GM12878 (cell line): ENCODE results near the gene EML1. TPM values are rescaled to one million over a fixed set of nuclear protein-coding genes. Genes with fewer than 3 reads are reported as not detected.
"Not testable (repeated sequence)": the region's sequence is repeated elsewhere in the genome, so short reads cannot be mapped to it uniquely, and the experiment has no call there.

Experiments
- ATAC-seq: fragments of 200-7000 bp; cut with Tn5 transposase; 3 replicates; pipeline ENCODE4 v1.9.1; 2020; ENCODE audit warnings: mild to moderate bottlenecking, moderate library complexity
- BruUV-seq: library from RNA; stranded (reverse); fragments of 400-500 nt; replicated peaks from 2 replicates; lab custom pipeline; 2021; lab: Mats Ljungman, UMichigan
- CTCF ChIA-PET: fragments of 300-600 bp; sonication (Branson Sonifier 250); formaldehyde crosslinking; extraction: SDS; loops from one replicate; lab custom pipeline; 2021; ENCODE audit warnings: inconsistent platforms; lab: Yijun Ruan, JAX
- POLR2A ChIA-PET: fragments of 350-600 bp; formaldehyde crosslinking; extraction: SDS; loops from one replicate; lab custom pipeline; 2021; ENCODE audit warnings: inconsistent platforms; lab: Charles Lee
- RAD21 ChIA-PET: fragments of 300-600 bp; sonication (Branson Sonifier 250); formaldehyde crosslinking; loops from one replicate; lab custom pipeline; 2023; ENCODE audit warnings: antibody characterized with exemption; ENCODE audit not compliant: unreplicated experiment; lab: Charles Lee
- SMC1A ChIA-PET: fragments of 300-600 bp; sonication (Branson Sonifier 250); formaldehyde crosslinking; loops from one replicate; lab custom pipeline; 2023; ENCODE audit not compliant: unreplicated experiment, uncharacterized antibody; lab: Charles Lee
- DNase-seq: peaks from one replicate; pipeline ENCODE4 v3.0.0-alpha.2; 2011; ENCODE audit warnings: low read depth, low spot score
- FAIRE-seq: peaks from 3 replicates; lab custom pipeline; 2011; peaks lifted over from hg19 to GRCh38; lab: Jason Lieb, UNC
- H2AFZ ChIP-seq: 2 replicates; pipeline ENCODE4 v1.6.0; 2011; ENCODE audit warnings: low read depth, low read length, control low read depth; ENCODE audit not compliant: control insufficient read depth
- H3K27ac ChIP-seq: 2 replicates; pipeline ENCODE4 v1.5.1; 2011; ENCODE audit warnings: control low read depth; ENCODE audit not compliant: control insufficient read depth, insufficient read depth
- H3K27me3 ChIP-seq, 2 experiments: replicated peaks in 1 of 2; 2 replicates each; pipeline versions ENCODE4 v1.6.0 to v1.6.1; 2011; ENCODE audit warnings: low read length in 1 of 2; ENCODE audit not compliant: control insufficient read depth in 2 of 2, insufficient read depth in 2 of 2
- H3K36me3 ChIP-seq, 2 experiments: 2 replicates each; pipeline ENCODE4 v1.5.1; 2011; ENCODE audit warnings: low read length in 1 of 2; ENCODE audit not compliant: control insufficient read depth in 2 of 2, insufficient read depth in 2 of 2
- H3K4me1 ChIP-seq: 2 replicates; pipeline ENCODE4 v1.6.1; 2011; ENCODE audit warnings: mild to moderate bottlenecking, low read length, moderate library complexity, mixed read lengths; ENCODE audit not compliant: control insufficient read depth, insufficient read depth
- H3K4me2 ChIP-seq: 2 replicates; pipeline ENCODE4 v1.6.0; 2011; ENCODE audit warnings: control low read depth; ENCODE audit not compliant: control insufficient read depth, insufficient read depth
- H3K4me3 ChIP-seq: fragments of 200-600 bp; sonication (generic); 2 replicates; pipeline ENCODE4 v1.5.1; 2016
- H3K79me2 ChIP-seq: 2 replicates; pipeline ENCODE4 v1.6.0; 2011; ENCODE audit warnings: low read length; ENCODE audit not compliant: control insufficient read depth, insufficient read depth
- H3K9ac ChIP-seq: 2 replicates; pipeline ENCODE4 v1.8.0; 2011; ENCODE audit warnings: low read length, control low read depth, mixed read lengths; ENCODE audit not compliant: control insufficient read depth, insufficient read depth
- H3K9me3 ChIP-seq: replicated peaks from 3 replicates; pipeline ENCODE4 v1.5.1; 2011; ENCODE audit warnings: mild to moderate bottlenecking, low read length; ENCODE audit not compliant: control insufficient read depth, insufficient read depth
- H4K20me1 ChIP-seq: 2 replicates; pipeline ENCODE4 v1.6.0; 2011; ENCODE audit not compliant: control insufficient read depth, insufficient read depth
- EGR1 ChIP-seq, 2 experiments: IDR thresholded peaks; 1 replicate in 1 of 2; 2 replicates in 1 of 2; pipeline ENCODE4 v1.6.1; 2011 to 2012; ENCODE audit warnings: low read depth in 2 of 2, low read length in 2 of 2, borderline replicate concordance in 1 of 2, mild to moderate bottlenecking in 1 of 2, moderate library complexity in 1 of 2
- GABPA ChIP-seq: IDR thresholded peaks from 2 replicates; pipeline ENCODE4 v1.6.1; 2014; ENCODE audit warnings: antibody characterized with exemption, low read depth, mild to moderate bottlenecking, inconsistent platforms
- KLF5 ChIP-seq: fragments of 450-650 bp; IDR thresholded peaks from 2 replicates; pipeline ENCODE4 v1.6.1; 2014; ENCODE audit warnings: mild to moderate bottlenecking; ENCODE audit not compliant: partially characterized antibody
- MTA3 ChIP-seq: IDR thresholded peaks from 2 replicates; pipeline ENCODE4 v1.6.1; 2012; ENCODE audit warnings: low read length, inconsistent platforms, borderline replicate concordance
- TCF7 ChIP-seq: IDR thresholded peaks from 2 replicates; pipeline ENCODE4 v1.6.1; 2014; ENCODE audit warnings: antibody characterized with exemption, borderline replicate concordance
- ZNF217 ChIP-seq: fragments of 450-650 bp; IDR thresholded peaks from 2 replicates; pipeline ENCODE4 v1.6.1; 2017; ENCODE audit warnings: antibody characterized with exemption, mild to moderate bottlenecking
- ZZZ3 ChIP-seq: IDR thresholded peaks from 2 replicates; pipeline ENCODE4 v1.6.1; 2011; ENCODE audit warnings: low read depth; ENCODE audit not compliant: control insufficient read depth, insufficient read length
- WGBS: methylation state at CpG from one replicate; pipeline ENCODE4 v1.1.6; 2016; ENCODE audit warnings: low lambda C conversion rate; ENCODE audit not compliant: insufficient replicate concordance, insufficient coverage; ENCODE audit errors: missing lambda C conversion rate; 5-methylcytosine and 5-hydroxymethylcytosine counted together
- in situ Hi-C: fragments of 300-500 bp; cut with MboI; formaldehyde crosslinking; loops from 9 replicates; pipeline ENCODE4 v1.14.3; 2018; ENCODE audit warnings: mixed read lengths
- intact Hi-C: fragments of 100-400 bp; cut with micrococcal nuclease; formaldehyde crosslinking; loops from one replicate; pipeline ENCODE4 v1.14.2; 2022; ENCODE audit not compliant: unreplicated experiment
- polyA plus RNA-seq, 11 experiments: library from polyadenylated mRNA; depleted of rRNA in 4 of 11; unstranded in 6 of 11; stranded (reverse) in 5 of 11; fragments of >200 nt; fragmentation: Nextera tagmentation in 4 of 11; fragmentation: Illumina TruSeq in 1 of 11; extraction: Ambion mirVana in 4 of 11; extraction: Trizol in 1 of 11; gene quantifications; 1 replicate in 1 of 11; 2 replicates in 10 of 11; pipeline versions ENCODE4 v1.2.1 to v1.2.3, GENCODE V29; 2011 to 2016; ENCODE audit warnings: inconsistent platforms in 2 of 11, missing spikeins in 2 of 11, low read depth in 1 of 11
- total RNA-seq, 4 experiments: library from RNA; depleted of rRNA in 3 of 4; stranded (reverse); fragments of >200 nt in 3 of 4; fragmentation: Illumina TruSeq in 1 of 4; extraction: Trizol in 1 of 4; gene quantifications; 2 replicates each; pipeline versions ENCODE4 v1.2.1 to v1.2.3, GENCODE V29; 2013 to 2021

The EML1 gene
- total and polyA plus RNA-seq, 10 of the 15 experiments (the other 5 are each of a cell fraction or from before 2014, with no cell fraction given): 0.05 to 3.4 (median 0.11) TPM; not detected in 3

DNA sequence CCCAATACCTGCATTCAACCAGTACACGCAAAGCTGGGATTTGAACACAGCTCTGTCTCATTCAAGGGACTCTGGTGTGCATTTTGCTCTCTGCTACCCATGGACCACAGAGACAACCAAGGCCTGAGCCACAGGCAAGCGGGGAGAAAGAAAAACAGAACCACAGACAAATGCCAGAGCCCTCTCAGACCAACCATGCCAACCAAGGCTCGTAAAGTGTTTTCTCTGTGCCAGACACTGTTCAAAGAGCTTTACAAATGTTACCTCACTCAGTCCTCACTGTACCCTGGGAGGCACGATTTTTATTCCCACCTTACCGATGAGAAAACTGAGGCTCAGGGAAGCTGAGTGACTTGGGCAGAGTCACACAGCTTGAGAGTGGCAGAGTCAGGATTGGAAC is 32.4 kb upstream of the EML1 start (continued):
- TF ChIP-seq EGR1 (IDR thresholded peaks at IDR 0.05; ENCODE audit: borderline replicate concordance in 1 of 2, low read depth in 2 of 2, low read length in 2 of 2) (no peak), ZZZ3 (no peak), MTA3 (no peak), KLF5 (no peak), ZNF217 (no peak), TCF7 (no peak), GABPA (no peak)

DNA sequence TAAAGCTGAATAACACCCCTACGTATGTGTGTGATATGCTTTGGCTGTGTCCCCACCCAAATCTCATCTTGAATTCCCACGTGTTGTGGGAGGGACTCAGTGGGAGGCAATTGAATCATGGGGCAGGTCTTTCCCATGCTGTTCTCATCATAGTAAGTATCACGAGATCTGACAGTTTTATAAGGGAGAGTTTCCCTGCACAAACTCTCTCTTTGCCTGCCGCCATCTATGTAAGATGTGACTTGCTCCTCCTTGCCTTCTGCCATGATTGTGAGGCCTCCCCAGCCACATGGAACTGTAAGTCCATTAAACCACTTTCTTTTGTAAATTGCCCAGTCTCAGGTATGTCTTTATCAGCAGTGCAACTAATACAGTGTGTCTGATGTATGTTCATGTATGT is 30.3 kb upstream of the EML1 start:
- RAD21 ChIA-PET, H4K20me1 ChIP-seq, DNase-seq, intact Hi-C loops, H3K4me1 ChIP-seq, H2AFZ ChIP-seq, CTCF ChIA-PET, SMC1A ChIA-PET, POLR2A ChIA-PET, FAIRE-seq, H3K4me3 ChIP-seq, H3K36me3 ChIP-seq, H3K79me2 ChIP-seq, H3K4me2 ChIP-seq, BruUV-seq, in situ Hi-C loops, H3K9ac ChIP-seq, ATAC-seq, H3K27ac ChIP-seq, H3K9me3 ChIP-seq, H3K27me3 ChIP-seq: not testable (repeated sequence)
- 45% methylated on average over 4 of the region's 4 CpGs for WGBS
